ENCODE results near the gene MS4A7. TPM values are rescaled to one million over a fixed set of nuclear protein-coding genes. Genes with fewer than 3 reads are reported as not detected.

Gene MS4A7
- total RNA-seq: not detected in 2 replicates

GRCh38 chr11:60378354-60378753 lies at the start of gene MS4A7:
TSS of gene MS4A7 (plus strand) at chr11:60378532. CDS start at chr11:60383142, 4,610 bp downstream.

GRCh38 chr11:60396382-60396781 lies 18.1 kb downstream of the MS4A7 start, which contains the start of gene MS4A14:
TSS of gene MS4A14 (plus strand) at chr11:60396459. CDS start at chr11:60396579, 120 bp downstream.

GRCh38 chr11:60429272-60429671 lies 50.9 kb downstream of the MS4A7 start, which contains the start of gene MS4A5:
TSS of gene MS4A5 (plus strand) at chr11:60429572. CDS start at chr11:60429675, 103 bp downstream.

Other genes starting within 250 kb of the MS4A7 start
- gene MS4A6A, start 195.4 kb upstream of the MS4A7 start, total RNA-seq: 1.6 TPM in 1 of 2 replicates, not detected in the other
- gene MS4A4E, start 135.4 kb upstream of the MS4A7 start, total RNA-seq: not detected in 2 replicates
- gene MS4A4A, start 97.9 kb upstream of the MS4A7 start, total RNA-seq: not detected in 2 replicates
- gene MS4A6E, start 51.3 kb upstream of the MS4A7 start, total RNA-seq: not detected in 2 replicates
- not detected in 2 replicates for gene MS4A14, start 17.9 kb downstream of the MS4A7 start, total RNA-seq
- gene MS4A5, start 51.0 kb downstream of the MS4A7 start, total RNA-seq: not detected in 2 replicates
- gene MS4A1, start 77.3 kb downstream of the MS4A7 start, total RNA-seq: not detected in 2 replicates
- gene MS4A12, start 114.2 kb downstream of the MS4A7 start, total RNA-seq: not detected in 2 replicates
- not detected in 2 replicates for gene MS4A13, start 136.9 kb downstream of the MS4A7 start, total RNA-seq